Stimulated activated naive B cell treated with anti-CD40 and anti-IgM and Interleukin-4, amounts not matched to agents 10 μg/mL and 1 μg/mL and 100 μg/mL, for 72 hours (primary cell): ENCODE measurements around the gene AFAP1L2.
"Not testable (repeated sequence)": the region's sequence is repeated elsewhere in the genome, so short reads cannot be mapped to it uniquely, and the experiment has no call there.

ENCODE experiments used
- ATAC-seq, 2 donors: fragments of 150-1000 bp; cut with Tn5 transposase; replicated peaks; 2 replicates each; pipeline ENCODE4 v1.10.0; 2021; ENCODE audit warnings: moderate library complexity in 1 of 2
- DNase-seq: peaks from one replicate; pipeline ENCODE4 v3.0.0; 2021
- H3K27ac Mint-ChIP-seq: one replicate; pipeline ENCODE4 v1.8.0; 2022; ENCODE audit warnings: mild to moderate bottlenecking, mixed read lengths
- H3K27me3 Mint-ChIP-seq, 2 donors: one replicate each; pipeline ENCODE4 v1.8.0; 2022; ENCODE audit warnings: mixed read lengths in 2 of 2
- H3K36me3 Mint-ChIP-seq, 2 donors: one replicate each; pipeline ENCODE4 v1.8.0; 2022; ENCODE audit warnings: mixed read lengths in 2 of 2, mild to moderate bottlenecking in 1 of 2
- H3K4me1 Mint-ChIP-seq, 2 donors: one replicate each; pipeline ENCODE4 v1.8.0; 2022; ENCODE audit warnings: mixed read lengths in 2 of 2, mild to moderate bottlenecking in 1 of 2
- H3K4me3 Mint-ChIP-seq, 2 donors: one replicate each; pipeline ENCODE4 v1.8.0; 2022; ENCODE audit warnings: mild to moderate bottlenecking in 2 of 2, mixed read lengths in 2 of 2, moderate library complexity in 1 of 2
- H3K9me3 Mint-ChIP-seq, 2 donors: one replicate each; pipeline ENCODE4 v1.8.0; 2022; ENCODE audit warnings: mixed read lengths in 2 of 2, mild to moderate bottlenecking in 1 of 2

AFAP1L2 gene

GRCh38 chr10:114334301-114334700, 70.0 kb downstream of the AFAP1L2 start:
- peaks cover 6% of the 10 kb centered on the region in 2 donors for H3K4me1 Mint-ChIP-seq
- no peak overlapping the region for H3K27ac Mint-ChIP-seq
- no peak overlapping the region for H3K4me3 Mint-ChIP-seq
- DNase-seq (no peak), ATAC-seq (no peak)
- H3K27me3 Mint-ChIP-seq: no peaks in the 10 kb centered on the region
- no peaks in the 10 kb centered on the region for H3K36me3 Mint-ChIP-seq
- H3K9me3 Mint-ChIP-seq: no peaks in the 10 kb centered on the region

- not testable (repeated sequence) for H3K4me1 Mint-ChIP-seq, H3K27ac Mint-ChIP-seq, H3K4me3 Mint-ChIP-seq, H3K36me3 Mint-ChIP-seq, DNase-seq, H3K27me3 Mint-ChIP-seq, H3K9me3 Mint-ChIP-seq, ATAC-seq
Observed at GRCh38 chr10:114333441-114333840, 70.9 kb downstream of the AFAP1L2 start.

- no peak overlapping the region for H3K4me3 Mint-ChIP-seq
- H3K4me1 Mint-ChIP-seq: peaks cover 6% of the 10 kb centered on the region in 2 donors
- no peaks in the 10 kb centered on the region for H3K9me3 Mint-ChIP-seq
- ATAC-seq (no peak), DNase-seq (no peak)
- H3K36me3 Mint-ChIP-seq: no peaks in the 10 kb centered on the region
- H3K27ac Mint-ChIP-seq: no peak overlapping the region
- no peaks in the 10 kb centered on the region for H3K27me3 Mint-ChIP-seq
Observed at GRCh38 chr10:114332301-114333192, 71.8 kb downstream of the AFAP1L2 start.

GRCh38 chr10:114329634-114330365, 74.5 kb downstream of the AFAP1L2 start:
- Mint-ChIP-seq H3K27me3 (no peaks in the 10 kb centered on the region), H3K27ac (no peak overlapping the region), H3K4me1 (no peaks in the 10 kb centered on the region), H3K9me3 (no peaks in the 10 kb centered on the region), H3K4me3 (no peak overlapping the region), H3K36me3 (no peaks in the 10 kb centered on the region)
- ATAC-seq (peak; percentile 29 to 31), DNase-seq (no peak)

GRCh38 chr10:114328874-114329273, 75.4 kb downstream of the AFAP1L2 start:
- DNase-seq (no peak), ATAC-seq (no peak)
- Mint-ChIP-seq H3K4me1 (no peaks in the 10 kb centered on the region), H3K36me3 (no peaks in the 10 kb centered on the region), H3K27me3 (no peaks in the 10 kb centered on the region), H3K4me3 (no peak overlapping the region), H3K9me3 (no peaks in the 10 kb centered on the region), H3K27ac (no peak overlapping the region)

GRCh38 chr10:114328441-114328812, 75.9 kb downstream of the AFAP1L2 start:
- Mint-ChIP-seq H3K36me3 (no peaks in the 10 kb centered on the region), H3K4me1 (no peaks in the 10 kb centered on the region), H3K9me3 (no peaks in the 10 kb centered on the region), H3K27me3 (no peaks in the 10 kb centered on the region), H3K4me3 (no peak overlapping the region), H3K27ac (no peak overlapping the region)
- DNase-seq: no peak
- ATAC-seq: no peak

GRCh38 chr10:114327537-114328440, 76.5 kb downstream of the AFAP1L2 start:
- no peaks in the 10 kb centered on the region for H3K36me3 Mint-ChIP-seq
- H3K27ac Mint-ChIP-seq: no peak overlapping the region
- H3K4me3 Mint-ChIP-seq: no peak overlapping the region
- DNase-seq: no peak
- H3K4me1 Mint-ChIP-seq: no peaks in the 10 kb centered on the region
- H3K9me3 Mint-ChIP-seq: no peaks in the 10 kb centered on the region
- no peak for ATAC-seq
- H3K27me3 Mint-ChIP-seq: no peaks in the 10 kb centered on the region

GRCh38 chr10:114326795-114327194, 77.5 kb downstream of the AFAP1L2 start:
- no peaks in the 10 kb centered on the region for H3K9me3 Mint-ChIP-seq
- H3K4me3 Mint-ChIP-seq: no peak overlapping the region
- H3K4me1 Mint-ChIP-seq: no peaks in the 10 kb centered on the region
- H3K27me3 Mint-ChIP-seq: no peaks in the 10 kb centered on the region
- H3K27ac Mint-ChIP-seq: no peak overlapping the region
- ATAC-seq (no peak), DNase-seq (no peak)
- no peaks in the 10 kb centered on the region for H3K36me3 Mint-ChIP-seq

GRCh38 chr10:114323023-114323422, 81.3 kb downstream of the AFAP1L2 start:
- H3K4me3 Mint-ChIP-seq: no peak overlapping the region
- H3K4me1 Mint-ChIP-seq: no peaks in the 10 kb centered on the region
- no peak overlapping the region for H3K27ac Mint-ChIP-seq
- no peaks in the 10 kb centered on the region for H3K27me3 Mint-ChIP-seq
- no peaks in the 10 kb centered on the region for H3K9me3 Mint-ChIP-seq
- DNase-seq: no peak
- no peaks in the 10 kb centered on the region for H3K36me3 Mint-ChIP-seq
- no peak for ATAC-seq

- Mint-ChIP-seq H3K4me1 (no peaks in the 10 kb centered on the region), H3K36me3 (no peaks in the 10 kb centered on the region), H3K9me3 (no peaks in the 10 kb centered on the region), H3K4me3 (no peak overlapping the region), H3K27me3 (no peaks in the 10 kb centered on the region), H3K27ac (no peak overlapping the region)
- no peak for DNase-seq
- no peak for ATAC-seq
Observed at GRCh38 chr10:114322344-114322743, 82.0 kb downstream of the AFAP1L2 start.

GRCh38 chr10:114320249-114321116, 83.8 kb downstream of the AFAP1L2 start:
- Mint-ChIP-seq H3K4me1 (no peaks in the 10 kb centered on the region), H3K9me3 (no peaks in the 10 kb centered on the region), H3K27me3 (peaks cover 0 to 10% of the 10 kb centered on the region in 2 donors), H3K36me3 (no peaks in the 10 kb centered on the region), H3K27ac (no peak overlapping the region), H3K4me3 (no peak overlapping the region)
- no peak for DNase-seq
- no peak for ATAC-seq

- Mint-ChIP-seq H3K27me3 (peaks cover 0 to 10% of the 10 kb centered on the region in 2 donors), H3K9me3 (no peaks in the 10 kb centered on the region), H3K4me3 (no peak overlapping the region), H3K36me3 (no peaks in the 10 kb centered on the region), H3K4me1 (no peaks in the 10 kb centered on the region), H3K27ac (no peak overlapping the region)
- DNase-seq: no peak
- no peak for ATAC-seq
Observed at GRCh38 chr10:114319406-114320248, 84.7 kb downstream of the AFAP1L2 start.

GRCh38 chr10:114316744-114317143, 87.6 kb downstream of the AFAP1L2 start:
- DNase-seq (no peak), ATAC-seq (no peak)
- Mint-ChIP-seq H3K4me3 (no peak overlapping the region), H3K4me1 (no peaks in the 10 kb centered on the region), H3K27ac (no peak overlapping the region), H3K9me3 (no peaks in the 10 kb centered on the region), H3K27me3 (peaks cover 0 to 10% of the 10 kb centered on the region in 2 donors), H3K36me3 (no peaks in the 10 kb centered on the region)
